ENCODE results near the gene LINGO4.

Gene LINGO4

DNA sequence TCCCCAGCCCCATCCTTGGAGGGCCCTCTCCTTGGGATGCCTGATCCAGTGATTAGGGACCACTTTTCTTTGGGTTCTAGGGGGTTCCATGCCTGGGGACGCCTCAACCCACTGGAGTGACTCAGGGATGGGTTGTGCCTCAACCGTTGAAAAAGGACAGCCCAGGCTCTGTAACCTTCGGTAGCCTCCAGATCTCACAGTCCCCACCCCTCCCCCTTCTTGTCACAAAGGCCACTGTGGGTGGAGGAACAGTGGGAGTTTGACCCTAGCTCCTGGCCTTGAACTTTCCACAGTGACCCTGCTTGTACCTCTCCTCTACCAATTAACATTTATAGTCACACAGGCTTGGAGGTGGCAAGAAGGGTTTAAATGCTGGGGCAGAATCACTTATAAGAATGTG is 29.0 kb upstream of the LINGO4 start:
- no peak for DNase-seq (ENCODE audit: low read depth)
- TF ChIP-seq, protein P1, sequence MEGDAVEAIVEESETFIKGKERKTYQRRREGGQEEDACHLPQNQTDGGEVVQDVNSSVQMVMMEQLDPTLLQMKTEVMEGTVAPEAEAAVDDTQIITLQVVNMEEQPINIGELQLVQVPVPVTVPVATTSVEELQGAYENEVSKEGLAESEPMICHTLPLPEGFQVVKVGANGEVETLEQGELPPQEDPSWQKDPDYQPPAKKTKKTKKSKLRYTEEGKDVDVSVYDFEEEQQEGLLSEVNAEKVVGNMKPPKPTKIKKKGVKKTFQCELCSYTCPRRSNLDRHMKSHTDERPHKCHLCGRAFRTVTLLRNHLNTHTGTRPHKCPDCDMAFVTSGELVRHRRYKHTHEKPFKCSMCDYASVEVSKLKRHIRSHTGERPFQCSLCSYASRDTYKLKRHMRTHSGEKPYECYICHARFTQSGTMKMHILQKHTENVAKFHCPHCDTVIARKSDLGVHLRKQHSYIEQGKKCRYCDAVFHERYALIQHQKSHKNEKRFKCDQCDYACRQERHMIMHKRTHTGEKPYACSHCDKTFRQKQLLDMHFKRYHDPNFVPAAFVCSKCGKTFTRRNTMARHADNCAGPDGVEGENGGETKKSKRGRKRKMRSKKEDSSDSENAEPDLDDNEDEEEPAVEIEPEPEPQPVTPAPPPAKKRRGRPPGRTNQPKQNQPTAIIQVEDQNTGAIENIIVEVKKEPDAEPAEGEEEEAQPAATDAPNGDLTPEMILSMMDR (conservative IDR thresholded peaks at IDR 0.05; ENCODE audit: low read depth, low read length): no peak
- no peak overlapping the region for H3K4me3 ChIP-seq (ENCODE audit: low read length)

DNA sequence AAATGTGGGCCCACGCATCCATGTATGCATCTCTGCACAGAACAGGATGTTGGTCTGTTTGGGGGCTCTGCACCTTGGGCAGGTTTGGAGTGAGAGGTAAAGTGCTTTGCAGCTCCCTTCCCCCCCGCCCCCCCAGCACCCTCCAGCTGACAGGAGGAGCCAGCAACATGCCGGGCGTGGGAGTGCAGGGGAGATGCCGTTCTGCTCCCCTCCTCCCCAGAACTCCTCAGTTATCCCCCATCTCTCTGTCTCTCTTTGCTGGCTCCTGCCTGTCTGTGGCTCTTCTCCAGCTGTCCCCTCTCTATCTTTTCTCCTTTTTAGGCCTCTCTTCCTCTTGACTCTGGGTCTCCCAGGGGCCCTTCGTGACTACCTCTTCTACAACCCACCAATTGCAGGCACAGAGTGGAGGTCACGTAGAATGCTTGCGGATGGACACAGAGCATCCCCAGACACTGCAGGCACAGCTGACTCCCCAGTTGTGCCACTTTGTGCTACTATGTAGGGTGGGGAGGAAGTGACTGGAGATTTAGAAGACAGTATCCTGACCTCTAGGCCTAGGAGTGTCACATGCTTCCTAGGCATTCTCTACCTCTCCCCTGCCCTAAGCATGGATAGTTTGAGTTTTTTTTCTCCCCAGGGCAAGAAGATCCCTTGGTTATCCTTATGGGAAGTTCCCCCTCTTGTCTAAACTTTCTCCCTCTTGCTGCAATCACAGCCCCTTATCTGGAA is 28.1 kb upstream of the LINGO4 start:
- TF ChIP-seq, protein P1 (conservative IDR thresholded peaks at IDR 0.05; ENCODE audit: low read depth, low read length): no peak
- no peak overlapping the region for H3K4me3 ChIP-seq (ENCODE audit: low read length)
- no peak for DNase-seq (ENCODE audit: low read depth)

DNA sequence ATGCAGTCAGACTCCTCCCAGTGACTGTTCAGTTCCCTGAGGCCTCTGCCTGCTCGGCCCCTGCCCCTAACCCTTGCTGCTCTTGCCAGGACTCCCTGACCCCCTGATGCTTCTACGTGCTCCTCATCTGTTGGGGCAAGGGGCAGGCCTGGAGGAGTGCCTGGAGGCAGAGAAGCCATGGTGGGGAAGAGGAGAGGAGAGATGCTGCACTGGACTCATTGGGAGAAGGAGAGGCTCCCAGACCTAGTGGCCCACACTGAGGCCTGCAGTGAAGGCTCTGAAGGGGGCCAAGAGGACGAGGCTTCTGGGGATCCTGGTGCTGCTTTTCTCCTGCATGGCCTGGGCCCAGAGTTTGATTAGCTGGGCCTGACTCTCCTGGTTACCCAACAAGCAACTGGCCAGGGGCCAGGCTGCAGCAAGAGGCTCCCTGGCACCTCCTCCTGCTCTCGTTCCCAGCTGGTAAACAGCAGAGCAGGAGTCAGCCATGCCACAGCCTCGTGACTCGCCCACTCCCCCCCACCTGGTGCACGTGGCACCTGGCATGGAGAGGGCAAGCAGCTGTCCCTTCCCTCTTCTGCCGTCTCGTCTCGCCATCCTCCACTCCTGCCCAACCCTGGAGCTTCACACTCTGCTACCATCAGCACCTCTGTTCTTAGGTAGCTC is 27.2 kb upstream of the LINGO4 start:
- peak; percentile 52 for DNase-seq (ENCODE audit: low read depth)
- TF ChIP-seq, protein P1 (conservative IDR thresholded peaks at IDR 0.05; ENCODE audit: low read depth, low read length): no peak
- H3K4me3 ChIP-seq (ENCODE audit: low read length): no peak overlapping the region

DNA sequence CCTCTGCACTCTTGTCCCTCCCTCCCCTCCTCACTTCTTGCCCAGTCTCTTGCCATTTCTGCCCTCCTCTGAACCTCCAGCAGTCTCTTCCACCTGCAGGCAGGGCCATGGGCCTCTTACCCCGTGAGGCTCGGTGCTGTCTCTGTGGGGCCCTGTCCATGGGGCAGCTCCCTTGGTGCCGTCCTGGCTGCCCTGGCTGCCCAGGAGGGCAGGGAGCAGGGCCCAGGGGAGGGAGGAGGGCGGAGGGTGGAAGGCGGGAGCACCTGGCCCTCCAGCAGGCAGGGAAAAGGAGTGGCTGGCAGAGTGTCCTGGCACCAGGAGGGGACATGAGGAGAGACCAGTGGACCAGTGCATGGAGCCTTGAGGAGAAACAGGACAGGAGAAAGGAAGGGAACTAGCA is 26.4 kb upstream of the LINGO4 start, which contains the start of gene RORC:
Gene RORC, minus strand, starts transcription at position 198 of the 400 bp plus-strand sequence. Its CDS starts 38 bp downstream, at position 160.
- DNase-seq (ENCODE audit: low read depth): no peak
- H3K4me3 ChIP-seq (ENCODE audit: low read length): no peak within 1 kb of the TSS
- TF ChIP-seq, protein P1 (conservative IDR thresholded peaks at IDR 0.05; ENCODE audit: low read depth, low read length): no peak

DNA sequence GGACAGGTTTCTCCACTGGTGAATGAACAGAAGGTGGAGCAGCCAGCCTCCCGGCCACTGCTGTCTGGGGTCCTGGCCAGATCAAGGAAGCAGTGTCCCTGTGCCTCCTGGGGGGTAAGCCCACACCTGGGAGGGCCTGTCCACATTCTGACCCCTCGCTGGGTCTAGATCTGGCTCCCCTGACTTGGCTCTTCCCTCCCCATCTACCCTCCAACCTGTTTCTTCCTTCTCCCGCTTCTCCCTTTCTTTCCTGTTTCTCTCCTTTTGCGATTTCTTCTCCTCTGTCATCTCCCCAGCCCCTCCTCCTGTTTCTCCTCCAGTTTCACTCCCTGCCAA is 26.0 kb upstream of the LINGO4 start:
- no peak for DNase-seq (ENCODE audit: low read depth)
- TF ChIP-seq, protein P1 (conservative IDR thresholded peaks at IDR 0.05; ENCODE audit: low read depth, low read length): no peak
- H3K4me3 ChIP-seq (ENCODE audit: low read length): no peak overlapping the region

DNA sequence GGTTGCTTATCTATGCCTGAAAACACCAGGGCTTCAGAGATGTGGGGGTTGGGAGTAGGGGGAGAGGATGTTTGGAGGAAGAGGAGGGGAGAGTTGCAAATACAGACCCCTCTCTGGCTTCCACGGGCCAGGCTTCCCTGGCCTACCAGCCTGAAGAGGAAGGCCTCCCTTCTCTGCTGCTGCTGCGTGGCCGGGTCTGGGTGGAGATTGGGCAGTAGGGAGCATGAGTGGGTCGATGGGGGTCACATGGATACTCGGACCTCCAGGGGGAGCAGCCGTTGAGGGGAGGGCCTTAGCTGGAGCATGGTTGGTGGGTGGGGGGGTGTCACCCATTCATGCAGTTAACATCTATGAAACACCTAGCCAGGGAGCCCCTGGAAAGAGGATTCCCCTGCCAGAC is 24.8 kb upstream of the LINGO4 start:
- no peak overlapping the region for H3K4me3 ChIP-seq (ENCODE audit: low read length)
- DNase-seq (ENCODE audit: low read depth): no peak
- TF ChIP-seq, protein P1 (conservative IDR thresholded peaks at IDR 0.05; ENCODE audit: low read depth, low read length): no peak
